Epidermal melanocyte (primary cell): ENCODE results near the gene ARMC9.
"Not testable (repeated sequence)": the region's sequence is repeated elsewhere in the genome, so short reads cannot be mapped to it uniquely, and the experiment has no call there.

Source experiments
- DNase-seq: peaks from one replicate; pipeline ENCODE4 v3.0.0; 2011; ENCODE audit warnings: low spot score; ENCODE audit not compliant: insufficient read length

ARMC9 gene

DNA sequence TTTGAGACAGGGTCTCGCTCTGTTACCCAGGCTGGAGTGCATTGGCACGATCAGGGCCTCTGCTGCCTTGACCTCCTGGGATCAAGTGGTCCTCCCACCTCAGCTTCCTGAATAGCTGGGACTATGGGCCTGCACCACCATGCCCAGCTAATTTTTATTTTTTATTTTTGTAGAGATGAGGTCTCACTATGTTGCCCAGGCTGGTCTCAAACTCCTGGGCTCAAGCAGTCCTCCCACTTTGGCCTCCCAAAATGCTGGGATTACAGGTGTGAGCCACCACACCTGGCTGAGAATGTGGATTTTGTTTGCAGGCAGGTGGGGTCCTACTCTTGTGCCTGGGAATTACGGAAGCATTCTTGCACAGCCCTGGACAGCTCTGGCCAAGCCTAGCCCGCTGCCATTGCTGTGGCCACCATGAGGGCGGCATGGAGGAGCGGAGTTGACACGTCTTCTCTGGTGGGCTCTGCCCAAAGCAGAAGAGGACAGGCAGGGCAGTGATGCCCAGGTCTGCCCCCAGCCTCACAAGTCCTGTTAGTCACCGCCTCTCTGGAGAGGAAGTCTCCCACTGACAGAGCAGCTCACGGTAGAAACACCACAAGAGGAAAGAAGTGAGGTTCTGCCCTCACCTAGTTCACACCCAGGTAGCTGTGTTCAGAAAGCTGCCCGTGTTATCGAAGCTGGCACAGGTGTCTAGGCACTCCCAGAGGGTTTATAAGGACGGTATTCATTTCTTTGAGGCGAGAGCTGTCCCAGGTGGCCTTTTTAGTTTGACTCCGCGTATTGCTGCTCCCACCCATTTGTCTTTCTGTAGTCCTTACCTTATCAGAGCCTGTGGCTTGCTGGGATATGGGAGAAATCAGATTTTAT lies 46.2 kb downstream of the ARMC9 start:
- no peak for DNase-seq

DNA sequence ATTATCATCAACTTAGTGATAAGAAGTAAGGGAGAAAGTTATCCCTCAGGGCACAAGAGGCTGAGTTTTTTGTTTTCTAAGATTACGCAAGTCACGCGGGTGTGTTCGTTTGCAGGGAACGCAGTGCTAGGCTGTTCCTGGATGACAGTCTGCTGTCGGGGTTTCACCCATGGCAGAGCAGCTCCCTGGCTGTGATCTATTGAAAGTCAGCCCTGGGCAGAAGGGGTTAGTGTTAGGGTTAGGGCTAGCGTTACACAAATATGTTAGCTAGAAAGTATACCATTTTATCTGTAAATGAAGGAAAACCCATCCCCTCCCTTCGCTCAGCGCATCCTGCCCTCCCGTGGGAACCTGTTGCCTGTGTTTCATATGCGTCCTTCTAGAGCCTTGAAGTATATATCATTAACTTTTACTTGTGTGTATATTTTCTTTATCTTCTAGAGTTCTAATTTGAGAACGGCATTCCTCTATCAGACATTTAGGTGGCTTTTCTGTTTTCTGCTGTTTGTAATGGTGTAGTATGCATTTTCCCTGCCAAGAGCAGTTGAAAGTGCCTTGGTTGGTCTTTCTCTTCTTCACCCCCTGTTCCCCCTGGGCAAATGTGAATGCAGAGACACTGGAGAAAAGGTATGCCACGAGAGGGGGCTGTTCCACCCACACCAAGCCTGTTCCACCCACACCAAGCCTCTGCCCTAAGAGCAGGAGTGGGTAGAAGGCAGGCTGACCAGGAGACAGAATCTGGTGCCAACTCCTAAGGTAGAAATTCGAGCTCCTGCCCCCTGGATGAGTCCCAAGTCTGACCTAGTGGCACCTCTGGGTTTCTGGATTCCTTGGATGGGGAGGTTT lies 47.0 kb downstream of the ARMC9 start:
- no peak for DNase-seq

DNA sequence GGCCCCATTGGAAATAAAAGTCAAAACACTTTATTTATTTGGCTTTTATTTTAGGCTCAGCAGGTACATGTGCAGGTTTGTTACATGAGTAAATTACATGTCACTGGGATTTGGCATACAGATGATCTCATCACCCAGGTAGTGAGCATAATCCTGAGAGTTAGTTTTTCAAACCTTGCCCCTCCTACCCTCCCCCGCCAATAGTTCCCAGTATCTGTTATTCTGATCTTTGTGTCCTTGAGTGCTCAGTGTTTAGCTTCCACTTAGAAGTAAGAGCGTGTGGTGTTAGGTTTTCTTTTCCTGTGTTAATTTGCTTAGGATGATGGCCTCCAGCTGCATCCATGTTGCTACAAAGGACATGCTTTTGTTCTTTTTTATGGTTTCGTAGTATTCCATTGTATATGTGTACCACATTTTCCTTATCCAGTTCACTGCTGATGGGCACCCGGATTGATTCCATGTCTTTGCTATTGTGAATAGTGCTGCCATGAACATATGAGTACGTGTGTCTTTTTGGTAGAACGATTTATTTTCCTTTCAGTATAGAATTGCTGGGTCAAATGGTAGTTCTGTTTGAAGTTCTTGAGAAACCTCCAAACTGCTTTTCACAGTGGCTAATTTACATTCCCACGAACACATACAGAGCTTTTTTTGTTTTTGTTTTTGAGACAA lies 47.9 kb downstream of the ARMC9 start:
- DNase-seq = no peak

- DNase-seq = no peak
Measured at GRCh38 chr2:231250146-231250545, 51.7 kb downstream of the ARMC9 start.

DNA sequence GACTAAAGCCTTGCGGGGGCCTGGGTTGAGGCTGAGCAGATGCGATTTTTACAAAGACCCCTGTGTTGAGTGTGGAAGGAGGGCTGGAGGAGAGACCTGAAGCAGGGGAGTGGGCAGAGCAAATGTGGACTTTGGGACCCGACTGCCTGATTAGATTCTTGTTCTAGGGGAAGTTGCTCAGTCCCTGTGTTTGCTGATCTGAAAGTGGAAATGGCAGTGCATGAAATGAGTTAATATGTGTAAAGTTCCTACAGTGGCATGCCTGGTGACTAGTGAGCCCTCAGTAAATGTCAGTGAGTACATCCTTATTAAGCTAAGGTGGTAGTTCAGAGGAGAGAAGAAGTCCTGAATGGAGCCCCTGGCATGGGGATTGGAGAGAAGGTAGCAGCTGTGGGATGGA lies 52.3 kb downstream of the ARMC9 start:
- DNase-seq = no peak

- DNase-seq = not testable (repeated sequence)
Measured at GRCh38 chr2:231253292-231253691, 54.9 kb downstream of the ARMC9 start.

- DNase-seq = no peak
Measured at GRCh38 chr2:231256494-231256893, 58.1 kb downstream of the ARMC9 start.

DNA sequence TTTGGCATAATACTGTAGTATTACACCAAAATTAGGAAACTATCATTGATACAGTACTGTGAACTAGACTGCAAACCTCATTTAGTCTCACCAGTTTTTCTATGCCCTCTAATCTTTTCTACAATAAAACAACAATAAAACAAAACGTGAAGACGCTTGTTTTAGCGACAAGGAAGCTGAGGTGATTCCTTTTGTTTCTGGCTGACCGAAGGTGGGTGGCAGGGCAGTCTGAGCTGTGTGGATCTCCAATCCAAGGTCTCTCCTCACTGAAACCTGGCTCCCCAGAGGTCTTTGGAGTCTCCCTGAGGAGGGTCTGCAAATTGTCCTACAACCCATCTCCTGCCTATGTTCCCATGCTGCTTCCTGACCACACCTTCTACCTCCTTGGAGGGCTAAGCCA lies 59.3 kb downstream of the ARMC9 start:
- DNase-seq = no peak

GRCh38 chr2:231258701-231259100 lies 60.3 kb downstream of the ARMC9 start:
- DNase-seq = no peak

DNA sequence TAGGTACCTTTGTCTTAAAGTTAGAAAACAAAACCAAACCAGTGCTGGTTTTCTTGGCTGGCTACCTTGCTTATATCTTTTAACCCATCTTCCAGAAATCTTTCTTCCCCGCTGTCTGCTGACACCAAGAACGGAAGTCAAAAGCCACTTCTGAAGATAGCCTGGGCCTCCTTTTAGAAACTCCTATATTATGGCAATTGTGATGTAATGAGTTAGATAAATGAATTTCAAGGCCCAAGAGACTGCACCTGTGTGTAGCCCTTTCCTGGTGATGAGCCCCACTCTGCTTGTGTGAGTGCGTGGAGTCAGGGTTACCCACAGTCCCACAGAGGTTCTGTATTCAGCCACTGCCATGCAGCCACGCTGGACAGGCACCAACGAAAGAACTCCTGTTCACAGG lies 60.7 kb downstream of the ARMC9 start:
- DNase-seq = no peak

GRCh38 chr2:231260442-231261208 lies 62.2 kb downstream of the ARMC9 start:
- DNase-seq = no peak

DNA sequence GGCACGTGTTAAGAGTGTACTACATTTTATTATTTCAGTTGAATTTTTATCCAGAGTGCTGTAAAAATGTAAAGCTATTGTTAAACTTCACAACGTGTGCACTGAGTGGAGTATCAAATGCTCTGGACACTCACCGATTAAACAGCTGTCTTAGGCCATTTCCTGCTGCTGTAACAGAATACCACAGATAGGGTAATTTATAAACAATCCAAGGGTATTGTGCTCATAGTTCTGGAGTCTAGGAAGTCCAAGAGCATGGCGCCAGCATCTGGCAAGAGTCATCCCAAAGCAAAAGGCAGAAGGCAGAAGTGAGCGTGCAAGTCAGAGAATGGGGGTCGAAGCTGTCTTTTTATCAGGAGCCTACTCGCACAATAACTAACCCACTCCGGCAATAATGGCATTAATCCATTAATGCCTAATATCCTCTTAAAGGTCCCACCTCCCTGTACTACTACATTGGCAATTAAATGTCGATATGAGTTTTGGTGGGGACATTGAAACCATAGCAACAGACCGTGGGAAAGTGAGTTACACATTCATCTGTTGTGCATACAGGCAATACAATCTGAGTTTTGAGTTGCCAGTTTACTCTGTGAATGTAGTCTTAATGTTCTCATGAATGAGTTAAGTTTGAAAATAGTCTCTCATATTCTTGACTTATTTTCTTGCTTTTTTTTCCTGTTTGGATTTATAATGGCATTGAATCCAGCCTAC lies 64.8 kb downstream of the ARMC9 start:
- no peak for DNase-seq

- no peak for DNase-seq
Measured at GRCh38 chr2:231270221-231271114, 72.0 kb downstream of the ARMC9 start.

GRCh38 chr2:231272991-231273390 lies 74.6 kb downstream of the ARMC9 start:
- DNase-seq = no peak

DNA sequence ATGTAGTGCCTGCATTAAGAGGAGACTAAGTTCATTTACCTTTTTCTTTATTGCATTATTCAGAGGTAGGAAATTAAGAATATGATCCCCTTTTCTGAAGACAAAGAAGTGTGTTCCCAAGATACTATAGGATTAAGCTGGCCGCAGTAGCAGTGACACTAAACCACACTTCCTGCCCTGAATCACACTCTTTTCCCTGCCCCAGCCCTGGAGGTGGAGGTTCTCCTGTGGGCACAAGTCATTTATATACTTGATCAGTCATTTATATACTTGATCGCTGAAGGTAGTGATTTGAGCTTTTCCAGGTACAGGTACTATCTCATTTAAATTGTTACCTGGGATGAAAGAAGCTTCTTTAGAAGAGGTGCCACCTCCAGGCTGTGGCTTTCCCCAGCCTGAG lies 78.6 kb downstream of the ARMC9 start:
- DNase-seq = no peak

DNA sequence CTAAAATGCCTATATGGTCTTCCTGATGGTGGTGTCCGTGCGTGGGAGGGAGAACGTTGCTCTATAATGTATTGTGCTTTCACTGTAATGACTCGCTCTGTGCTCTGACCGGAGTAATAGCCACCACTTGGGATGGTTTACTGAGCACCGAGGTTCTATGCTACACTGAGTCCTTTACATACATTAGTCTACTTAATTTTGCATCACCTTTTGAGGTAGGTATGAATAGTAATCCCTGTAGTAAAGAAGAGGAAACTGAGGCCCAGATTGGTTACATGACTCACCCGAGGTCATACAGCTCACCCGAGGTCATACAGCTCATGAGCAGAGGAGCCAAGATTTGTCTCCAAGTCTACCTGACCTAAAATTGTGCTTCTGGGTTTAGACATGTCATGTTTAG lies 79.5 kb downstream of the ARMC9 start:
- DNase-seq = no peak

- no peak for DNase-seq
Measured at GRCh38 chr2:231278868-231279267, 80.4 kb downstream of the ARMC9 start.

GRCh38 chr2:231280846-231281245 lies 82.4 kb downstream of the ARMC9 start:
- DNase-seq = no peak

DNA sequence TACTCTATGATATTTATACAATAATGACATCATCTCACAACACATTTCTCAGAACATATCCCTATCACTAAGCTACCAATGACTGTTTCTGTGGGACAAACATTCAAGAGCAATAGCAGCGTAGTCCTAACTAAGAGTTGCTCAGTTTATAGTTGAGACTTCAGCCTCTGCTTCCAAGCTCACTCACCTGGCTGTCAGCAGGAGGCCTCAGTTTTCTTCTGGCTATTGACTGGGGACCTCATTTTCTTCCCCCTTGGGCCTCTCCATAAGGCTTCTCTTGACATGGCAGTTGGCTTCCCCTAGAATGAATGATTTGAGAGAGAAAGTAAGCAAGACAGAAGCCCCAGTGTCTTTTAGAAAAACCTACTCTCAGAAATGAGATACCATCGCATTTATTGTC lies 85.9 kb downstream of the ARMC9 start:
- DNase-seq = no peak

DNA sequence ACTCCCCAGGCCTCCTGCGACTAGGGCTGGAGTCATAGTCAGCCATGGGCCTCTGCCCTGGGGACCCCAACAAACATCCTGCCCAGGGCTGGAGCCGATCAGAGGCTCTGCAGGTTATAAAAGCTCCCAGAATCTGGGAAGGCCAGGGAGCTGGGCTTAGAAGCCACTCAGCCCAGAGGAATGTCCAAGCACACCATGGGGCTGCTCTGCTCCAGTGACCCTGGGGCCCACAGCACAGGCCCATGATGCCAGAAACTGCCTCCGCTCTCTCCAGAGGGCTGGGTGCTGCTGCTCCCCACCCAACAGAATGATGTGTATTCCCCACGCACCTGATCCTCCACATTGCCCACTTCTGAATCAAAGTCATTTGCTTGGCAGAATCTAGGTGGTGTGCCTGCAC lies 88.5 kb downstream of the ARMC9 start:
- DNase-seq = no peak
